SK-N-SH treated with all-trans-retinoic acid at 6 μM for 48 hours (cell line): Measurements from ENCODE around the gene SPDL1.

Experiments used
- ATAC-seq: fragments of 200-7000 bp; cut with Tn5 transposase; 3 replicates; pipeline ENCODE4 v1.9.1; 2020; ENCODE audit warnings: mild to moderate bottlenecking, moderate library complexity
- ARNTL ChIP-seq: fragments of 450-650 bp; formaldehyde crosslinking; IDR thresholded peaks from 2 replicates; pipeline ENCODE4 v1.5.0; 2020; ENCODE audit warnings: low read depth, mild to moderate bottlenecking, moderate library complexity, borderline replicate concordance
- BACH2 ChIP-seq: fragments of 250-450 bp; sonication (Bioruptor Pico); IDR thresholded peaks from 2 replicates; pipeline ENCODE4 v1.9.0; 2021; ENCODE audit warnings: mild to moderate bottlenecking, borderline replicate concordance
- CSDC2 ChIP-seq: fragments of 250-450 bp; sonication (Bioruptor Pico); IDR thresholded peaks from 2 replicates; pipeline ENCODE4 v1.5.0; 2020; ENCODE audit warnings: mild to moderate bottlenecking, moderate library complexity
- ESRRG ChIP-seq: fragments of 250-450 bp; sonication (Bioruptor Pico); IDR thresholded peaks from 2 replicates; pipeline ENCODE4 v1.6.1; 2021; ENCODE audit warnings: mild to moderate bottlenecking
- ISL1 ChIP-seq: fragments of 250-450 bp; sonication (Bioruptor Pico); IDR thresholded peaks from 2 replicates; pipeline ENCODE4 v2.1.2; 2022; ENCODE audit warnings: mild to moderate bottlenecking, moderate library complexity
- PATZ1 ChIP-seq: fragments of 250-450 bp; sonication (Bioruptor Pico); IDR thresholded peaks from 2 replicates; pipeline ENCODE4 v1.8.0; 2020; ENCODE audit warnings: mild to moderate bottlenecking, moderate library complexity, borderline replicate concordance
- POU6F1 ChIP-seq: fragments of 250-450 bp; sonication (Bioruptor Pico); IDR thresholded peaks from 2 replicates; pipeline ENCODE4 v1.8.0; 2021; ENCODE audit warnings: low read depth, mild to moderate bottlenecking, moderate library complexity, borderline replicate concordance
- PPARA ChIP-seq: fragments of 250-450 bp; sonication (Bioruptor Pico); IDR thresholded peaks from 2 replicates; pipeline ENCODE4 v1.5.0; 2020; ENCODE audit warnings: mild to moderate bottlenecking, borderline replicate concordance
- SNAI2 ChIP-seq: fragments of 250-450 bp; sonication (Bioruptor Pico); IDR thresholded peaks from 2 replicates; pipeline ENCODE4 v1.5.0; 2020; ENCODE audit warnings: mild to moderate bottlenecking, moderate library complexity
- TOX ChIP-seq: fragments of 250-450 bp; sonication (Bioruptor Pico); IDR thresholded peaks from 2 replicates; pipeline ENCODE4 v1.8.0; 2021; ENCODE audit warnings: mild to moderate bottlenecking, moderate library complexity, borderline replicate concordance
- TSHZ2 ChIP-seq: fragments of 250-450 bp; sonication (Bioruptor Pico); IDR thresholded peaks from 2 replicates; pipeline ENCODE4 v1.5.0; 2020; ENCODE audit warnings: mild to moderate bottlenecking, moderate library complexity
- ZC3H10 ChIP-seq: fragments of 250-450 bp; sonication (Bioruptor Pico); IDR thresholded peaks from 2 replicates; pipeline ENCODE4 v1.5.1; 2021; ENCODE audit warnings: mild to moderate bottlenecking, moderate library complexity
- ZFP3 ChIP-seq: fragments of 250-450 bp; sonication (Bioruptor Pico); IDR thresholded peaks from 2 replicates; pipeline ENCODE4 v1.5.0; 2020; ENCODE audit warnings: mild to moderate bottlenecking, moderate library complexity
- ZNF565 ChIP-seq: fragments of 450-650 bp; formaldehyde crosslinking; conservative IDR thresholded peaks from 2 replicates; pipeline ENCODE4 v1.5.0; 2020; ENCODE audit warnings: low read depth, mild to moderate bottlenecking, moderate library complexity
- ZNF8 ChIP-seq: fragments of 450-650 bp; formaldehyde crosslinking; IDR thresholded peaks from 2 replicates; pipeline ENCODE4 v1.5.0; 2020; ENCODE audit warnings: mild to moderate bottlenecking, moderate library complexity
- TF ChIP-seq, protein P1 (sequence below): fragments of 250-450 bp; sonication (Bioruptor Pico); IDR thresholded peaks from 2 replicates; pipeline ENCODE4 v1.5.1; 2020; ENCODE audit warnings: low read depth, mild to moderate bottlenecking, moderate library complexity
- TF ChIP-seq, protein P2 (sequence below): fragments of 250-450 bp; sonication (Bioruptor Pico); IDR thresholded peaks from 2 replicates; pipeline ENCODE4 v1.5.1; 2021; ENCODE audit warnings: mild to moderate bottlenecking, moderate library complexity

SPDL1 gene

GRCh38 chr5:169652057-169652456 is 68.5 kb downstream of the SPDL1 start:
- peak; percentile 10; the same call in 2 of the 3 replicates for ATAC-seq
- TF ChIP-seq, protein P1, sequence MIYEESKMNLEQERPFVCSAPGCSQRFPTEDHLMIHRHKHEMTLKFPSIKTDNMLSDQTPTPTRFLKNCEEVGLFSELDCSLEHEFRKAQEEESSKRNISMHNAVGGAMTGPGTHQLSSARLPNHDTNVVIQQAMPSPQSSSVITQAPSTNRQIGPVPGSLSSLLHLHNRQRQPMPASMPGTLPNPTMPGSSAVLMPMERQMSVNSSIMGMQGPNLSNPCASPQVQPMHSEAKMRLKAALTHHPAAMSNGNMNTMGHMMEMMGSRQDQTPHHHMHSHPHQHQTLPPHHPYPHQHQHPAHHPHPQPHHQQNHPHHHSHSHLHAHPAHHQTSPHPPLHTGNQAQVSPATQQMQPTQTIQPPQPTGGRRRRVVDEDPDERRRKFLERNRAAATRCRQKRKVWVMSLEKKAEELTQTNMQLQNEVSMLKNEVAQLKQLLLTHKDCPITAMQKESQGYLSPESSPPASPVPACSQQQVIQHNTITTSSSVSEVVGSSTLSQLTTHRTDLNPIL (CRISPR knock-in tag), result no peak
- TF ChIP-seq POU6F1 (CRISPR knock-in tag) (no peak), ZNF8 (CRISPR knock-in tag) (no peak), PPARA (CRISPR knock-in tag) (no peak), TOX (CRISPR knock-in tag) (no peak), ZFP3 (CRISPR knock-in tag) (no peak), ZNF565 (no peak), ARNTL (CRISPR knock-in tag) (no peak), TSHZ2 (CRISPR knock-in tag) (no peak), ZC3H10 (CRISPR knock-in tag) (no peak), ESRRG (CRISPR knock-in tag) (no peak), SNAI2 (CRISPR knock-in tag) (no peak), PATZ1 (CRISPR knock-in tag) (no peak), CSDC2 (CRISPR knock-in tag) (no peak), BACH2 (CRISPR knock-in tag) (no peak), ISL1 (CRISPR knock-in tag) (no peak)
- TF ChIP-seq, protein P2, sequence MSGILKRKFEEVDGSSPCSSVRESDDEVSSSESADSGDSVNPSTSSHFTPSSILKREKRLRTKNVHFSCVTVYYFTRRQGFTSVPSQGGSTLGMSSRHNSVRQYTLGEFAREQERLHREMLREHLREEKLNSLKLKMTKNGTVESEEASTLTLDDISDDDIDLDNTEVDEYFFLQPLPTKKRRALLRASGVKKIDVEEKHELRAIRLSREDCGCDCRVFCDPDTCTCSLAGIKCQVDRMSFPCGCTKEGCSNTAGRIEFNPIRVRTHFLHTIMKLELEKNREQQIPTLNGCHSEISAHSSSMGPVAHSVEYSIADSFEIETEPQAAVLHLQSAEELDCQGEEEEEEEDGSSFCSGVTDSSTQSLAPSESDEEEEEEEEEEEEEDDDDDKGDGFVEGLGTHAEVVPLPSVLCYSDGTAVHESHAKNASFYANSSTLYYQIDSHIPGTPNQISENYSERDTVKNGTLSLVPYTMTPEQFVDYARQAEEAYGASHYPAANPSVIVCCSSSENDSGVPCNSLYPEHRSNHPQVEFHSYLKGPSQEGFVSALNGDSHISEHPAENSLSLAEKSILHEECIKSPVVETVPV (CRISPR knock-in tag), result no peak

DNA sequence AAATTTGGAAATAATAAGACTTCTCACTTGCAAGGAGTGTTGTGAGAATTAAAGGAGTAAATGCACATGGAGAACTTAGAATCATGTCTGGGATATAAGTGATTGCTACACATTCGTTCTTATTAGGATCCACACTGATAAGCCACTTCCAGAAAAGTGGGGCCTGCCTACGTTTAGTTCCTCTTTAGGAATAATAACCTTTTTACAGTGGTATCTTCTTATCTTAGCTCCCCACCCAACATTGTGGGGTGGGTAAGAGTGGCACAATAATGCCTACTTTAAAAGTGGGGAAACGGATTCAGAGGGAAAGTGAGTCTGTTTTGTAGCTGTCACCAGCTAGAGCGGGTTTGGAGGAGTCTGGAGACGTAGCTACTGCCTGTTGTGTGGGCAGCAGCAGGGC is 69.5 kb downstream of the SPDL1 start:
- TF ChIP-seq ZNF565 (no peak), BACH2 (CRISPR knock-in tag) (no peak), PPARA (CRISPR knock-in tag) (no peak), SNAI2 (CRISPR knock-in tag) (no peak)
- TF ChIP-seq, all 23 proteins: peak for 0
- ATAC-seq, result no peak
